ENCODE results near the gene STOX1.

GRCh38 chr10:68787813-68788212 is 39.5 kb upstream of the STOX1 start:
- TF ChIP-seq CTCF (IDR thresholded peaks at IDR 0.05): no peak
- no peak for TF ChIP-seq POLR2AphosphoS5 (IDR thresholded peaks at IDR 0.05; ENCODE audit: low read depth, low read length)
- TF ChIP-seq REST (IDR thresholded peaks at IDR 0.05; ENCODE audit: insufficient read depth in 1 of 2, low read depth in 2 of 2, low read length in 1 of 2): no peak
- no peak for TF ChIP-seq SIN3A (IDR thresholded peaks at IDR 0.05; ENCODE audit: borderline replicate concordance, insufficient read depth, low read depth, low read length)
